HEK293 (cell line): ENCODE measurements around the gene CYP1B1.
A peak's percentile ranks its signal among the peaks of the same experiment; 100 is the strongest.

Experiments used
- BCL11A ChIP-seq: fragments of 450-650 bp; formaldehyde crosslinking; IDR thresholded peaks from 2 replicates; pipeline ENCODE4 v1.5.1; 2016; ENCODE audit warnings: low read depth, missing biosample characterization, missing genetic modification characterization
- KLF9 ChIP-seq: fragments of 450-650 bp; formaldehyde crosslinking; IDR thresholded peaks from 2 replicates; pipeline ENCODE4 v1.5.1; 2016; ENCODE audit warnings: missing biosample characterization, missing genetic modification characterization, low read depth
- RBAK ChIP-seq: fragments of 450-650 bp; formaldehyde crosslinking; IDR thresholded peaks from 2 replicates; pipeline ENCODE4 v1.5.1; 2016; ENCODE audit warnings: missing biosample characterization, missing genetic modification characterization
- SCRT2 ChIP-seq: fragments of 450-650 bp; formaldehyde crosslinking; IDR thresholded peaks from 2 replicates; pipeline ENCODE4 v1.5.1; 2016; ENCODE audit warnings: missing biosample characterization, missing genetic modification characterization
- YY1 ChIP-seq: fragments of 450-650 bp; formaldehyde crosslinking; IDR thresholded peaks from 2 replicates; pipeline ENCODE4 v1.5.1; 2018; ENCODE audit warnings: missing biosample characterization, missing genetic modification characterization
- ZNF221 ChIP-seq: fragments of 450-650 bp; formaldehyde crosslinking; IDR thresholded peaks from 2 replicates; pipeline ENCODE4 v1.5.1; 2017; ENCODE audit warnings: missing biosample characterization, missing genetic modification characterization, borderline replicate concordance
- ZNF37A ChIP-seq: fragments of 450-650 bp; IDR thresholded peaks from 2 replicates; pipeline ENCODE4 v1.5.1; 2018; ENCODE audit warnings: missing biosample characterization, missing genetic modification characterization
- ZNF394 ChIP-seq: fragments of 450-650 bp; formaldehyde crosslinking; IDR thresholded peaks from 2 replicates; pipeline ENCODE4 v1.5.1; 2016; ENCODE audit warnings: missing biosample characterization, missing genetic modification characterization, mild to moderate bottlenecking, moderate library complexity, borderline replicate concordance
- ZNF549 ChIP-seq: fragments of 450-650 bp; IDR thresholded peaks from 2 replicates; pipeline ENCODE4 v1.5.1; 2018; ENCODE audit warnings: missing biosample characterization, missing genetic modification characterization, mild to moderate bottlenecking, inconsistent platforms, moderate library complexity
- ZNF624 ChIP-seq: fragments of 450-650 bp; formaldehyde crosslinking; IDR thresholded peaks from 2 replicates; pipeline ENCODE4 v1.5.1; 2017; ENCODE audit warnings: missing biosample characterization, missing genetic modification characterization
- ZNF660 ChIP-seq: fragments of 450-650 bp; IDR thresholded peaks from 2 replicates; pipeline ENCODE4 v1.5.1; 2018; ENCODE audit warnings: missing biosample characterization, mild to moderate bottlenecking, missing genetic modification characterization
- ZNF670 ChIP-seq: fragments of 450-650 bp; formaldehyde crosslinking; IDR thresholded peaks from 2 replicates; pipeline ENCODE4 v1.5.1; 2016; ENCODE audit warnings: missing biosample characterization, missing genetic modification characterization, low read depth
- ZNF777 ChIP-seq: fragments of 450-650 bp; formaldehyde crosslinking; IDR thresholded peaks from 2 replicates; pipeline ENCODE4 v1.5.1; 2017; ENCODE audit warnings: missing biosample characterization, missing genetic modification characterization, borderline replicate concordance
- ZNF791 ChIP-seq: fragments of 450-650 bp; formaldehyde crosslinking; IDR thresholded peaks from 2 replicates; pipeline ENCODE4 v1.5.1; 2016; ENCODE audit warnings: missing biosample characterization, missing genetic modification characterization
- ZNF837 ChIP-seq: fragments of 450-650 bp; formaldehyde crosslinking; IDR thresholded peaks from 2 replicates; pipeline ENCODE4 v1.5.1; 2016; ENCODE audit warnings: missing biosample characterization, missing genetic modification characterization
- TF ChIP-seq, protein P1 (sequence below): fragments of 450-650 bp; formaldehyde crosslinking; IDR thresholded peaks from 2 replicates; pipeline ENCODE4 v1.5.1; 2016; ENCODE audit warnings: missing biosample characterization, missing genetic modification characterization, low read depth
- TF ChIP-seq, protein P2 (sequence below): fragments of 450-650 bp; formaldehyde crosslinking; IDR thresholded peaks from 2 replicates; pipeline ENCODE4 v1.5.1; 2016; ENCODE audit warnings: missing biosample characterization, missing genetic modification characterization
- TF ChIP-seq, protein P3 (sequence below): fragments of 450-650 bp; formaldehyde crosslinking; IDR thresholded peaks from 2 replicates; pipeline ENCODE4 v1.5.1; 2016; ENCODE audit warnings: missing biosample characterization, missing genetic modification characterization
- TF ChIP-seq, protein P4 (sequence below): fragments of 450-650 bp; formaldehyde crosslinking; IDR thresholded peaks from 2 replicates; pipeline ENCODE4 v1.5.1; 2017; ENCODE audit warnings: missing biosample characterization, missing genetic modification characterization
- TF ChIP-seq, protein P5 (sequence below): fragments of 450-650 bp; formaldehyde crosslinking; IDR thresholded peaks from 2 replicates; pipeline ENCODE4 v1.5.1; 2017; ENCODE audit warnings: missing biosample characterization, missing genetic modification characterization
- TF ChIP-seq, protein P6 (sequence below): fragments of 450-650 bp; formaldehyde crosslinking; IDR thresholded peaks from 2 replicates; pipeline ENCODE4 v1.5.1; 2016; ENCODE audit warnings: missing biosample characterization, missing genetic modification characterization
- TF ChIP-seq, protein P7 (sequence below): fragments of 450-650 bp; formaldehyde crosslinking; IDR thresholded peaks from 2 replicates; pipeline ENCODE4 v1.5.1; 2017; ENCODE audit warnings: missing biosample characterization, missing genetic modification characterization

Gene CYP1B1

DNA sequence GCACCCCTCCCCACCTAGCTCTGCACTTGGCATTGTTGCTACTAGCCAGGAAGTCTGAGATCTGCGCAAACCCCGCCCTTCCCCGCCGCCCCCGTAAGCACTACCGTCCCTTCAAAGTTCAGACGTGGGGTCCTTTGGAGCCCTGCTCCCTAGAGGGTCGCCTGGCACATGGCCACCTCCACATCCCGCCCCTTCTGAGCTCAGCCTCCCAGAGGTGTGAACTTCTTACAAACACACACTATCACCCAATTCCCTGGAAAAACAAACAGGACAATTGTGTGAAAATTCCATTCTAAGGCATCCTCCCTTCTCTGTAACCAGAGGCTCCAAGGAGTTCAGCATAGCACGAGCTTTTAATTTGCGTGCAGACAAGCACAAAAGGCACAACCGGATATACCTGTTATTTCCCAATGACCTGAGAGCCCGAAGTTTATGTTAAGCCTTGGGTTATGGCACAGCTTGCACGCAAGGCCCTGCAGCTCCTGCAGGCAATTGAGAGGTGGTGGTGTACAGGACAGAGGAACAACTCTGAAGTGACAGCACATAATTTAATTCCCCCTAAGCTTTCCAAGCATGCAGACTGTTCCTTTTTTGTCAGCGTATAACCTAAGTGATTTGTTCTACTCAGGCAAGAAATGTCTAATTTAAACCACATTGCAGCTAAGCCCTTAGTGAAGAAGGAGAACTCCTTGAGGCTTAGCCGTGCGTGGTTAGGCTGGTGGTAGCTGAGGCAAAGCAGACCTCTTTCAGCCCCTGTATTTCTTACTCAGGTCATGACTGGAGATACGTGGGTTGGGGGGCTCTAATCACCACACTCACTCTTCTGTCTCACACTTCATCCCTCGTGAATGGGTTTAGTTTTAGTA lies 20.3 kb upstream of the CYP1B1 start (continued):
- TF ChIP-seq, protein P1, sequence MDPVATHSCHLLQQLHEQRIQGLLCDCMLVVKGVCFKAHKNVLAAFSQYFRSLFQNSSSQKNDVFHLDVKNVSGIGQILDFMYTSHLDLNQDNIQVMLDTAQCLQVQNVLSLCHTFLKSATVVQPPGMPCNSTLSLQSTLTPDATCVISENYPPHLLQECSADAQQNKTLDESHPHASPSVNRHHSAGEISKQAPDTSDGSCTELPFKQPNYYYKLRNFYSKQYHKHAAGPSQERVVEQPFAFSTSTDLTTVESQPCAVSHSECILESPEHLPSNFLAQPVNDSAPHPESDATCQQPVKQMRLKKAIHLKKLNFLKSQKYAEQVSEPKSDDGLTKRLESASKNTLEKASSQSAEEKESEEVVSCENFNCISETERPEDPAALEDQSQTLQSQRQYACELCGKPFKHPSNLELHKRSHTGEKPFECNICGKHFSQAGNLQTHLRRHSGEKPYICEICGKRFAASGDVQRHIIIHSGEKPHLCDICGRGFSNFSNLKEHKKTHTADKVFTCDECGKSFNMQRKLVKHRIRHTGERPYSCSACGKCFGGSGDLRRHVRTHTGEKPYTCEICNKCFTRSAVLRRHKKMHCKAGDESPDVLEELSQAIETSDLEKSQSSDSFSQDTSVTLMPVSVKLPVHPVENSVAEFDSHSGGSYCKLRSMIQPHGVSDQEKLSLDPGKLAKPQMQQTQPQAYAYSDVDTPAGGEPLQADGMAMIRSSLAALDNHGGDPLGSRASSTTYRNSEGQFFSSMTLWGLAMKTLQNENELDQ (tag by site-specific recombination): no peak
- TF ChIP-seq ZNF791 (tag by site-specific recombination): no peak
- TF ChIP-seq ZNF777 (tag by site-specific recombination): no peak
- no peak for TF ChIP-seq RBAK (tag by site-specific recombination)
- no peak for TF ChIP-seq ZNF394 (tag by site-specific recombination)
- TF ChIP-seq YY1: no peak
- TF ChIP-seq, protein P2, sequence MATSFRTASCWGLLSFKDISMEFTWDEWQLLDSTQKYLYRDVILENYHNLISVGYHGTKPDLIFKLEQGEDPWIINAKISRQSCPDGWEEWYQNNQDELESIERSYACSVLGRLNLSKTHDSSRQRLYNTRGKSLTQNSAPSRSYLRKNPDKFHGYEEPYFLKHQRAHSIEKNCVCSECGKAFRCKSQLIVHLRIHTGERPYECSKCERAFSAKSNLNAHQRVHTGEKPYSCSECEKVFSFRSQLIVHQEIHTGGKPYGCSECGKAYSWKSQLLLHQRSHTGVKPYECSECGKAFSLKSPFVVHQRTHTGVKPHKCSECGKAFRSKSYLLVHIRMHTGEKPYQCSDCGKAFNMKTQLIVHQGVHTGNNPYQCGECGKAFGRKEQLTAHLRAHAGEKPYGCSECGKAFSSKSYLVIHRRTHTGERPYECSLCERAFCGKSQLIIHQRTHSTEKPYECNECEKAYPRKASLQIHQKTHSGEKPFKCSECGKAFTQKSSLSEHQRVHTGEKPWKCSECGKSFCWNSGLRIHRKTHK (tag by site-specific recombination): no peak
- TF ChIP-seq, protein P3, sequence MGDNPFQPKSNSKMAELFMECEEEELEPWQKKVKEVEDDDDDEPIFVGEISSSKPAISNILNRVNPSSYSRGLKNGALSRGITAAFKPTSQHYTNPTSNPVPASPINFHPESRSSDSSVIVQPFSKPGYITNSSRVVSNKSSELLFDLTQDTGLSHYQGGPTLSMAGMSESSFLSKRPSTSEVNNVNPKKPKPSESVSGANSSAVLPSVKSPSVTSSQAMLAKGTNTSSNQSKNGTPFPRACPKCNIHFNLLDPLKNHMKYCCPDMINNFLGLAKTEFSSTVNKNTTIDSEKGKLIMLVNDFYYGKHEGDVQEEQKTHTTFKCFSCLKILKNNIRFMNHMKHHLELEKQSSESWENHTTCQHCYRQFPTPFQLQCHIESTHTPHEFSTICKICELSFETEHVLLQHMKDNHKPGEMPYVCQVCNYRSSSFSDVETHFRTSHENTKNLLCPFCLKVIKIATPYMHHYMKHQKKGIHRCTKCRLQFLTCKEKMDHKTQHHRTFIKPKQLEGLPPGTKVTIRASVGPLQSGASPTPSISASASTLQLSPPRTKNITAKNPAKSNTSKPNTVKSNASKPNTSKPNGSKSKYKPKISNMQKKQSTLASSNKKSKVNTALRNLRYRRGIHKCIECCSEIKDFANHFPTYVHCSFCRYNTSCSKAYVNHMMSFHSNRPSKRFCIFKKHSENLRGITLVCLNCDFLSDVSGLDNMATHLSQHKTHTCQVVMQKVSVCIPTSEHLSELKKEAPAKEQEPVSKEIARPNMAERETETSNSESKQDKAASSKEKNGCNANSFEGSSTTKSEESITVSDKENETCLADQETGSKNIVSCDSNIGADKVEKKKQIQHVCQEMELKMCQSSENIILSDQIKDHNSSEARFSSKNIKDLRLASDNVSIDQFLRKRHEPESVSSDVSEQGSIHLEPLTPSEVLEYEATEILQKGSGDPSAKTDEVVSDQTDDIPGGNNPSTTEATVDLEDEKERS (tag by site-specific recombination): no peak
- 0 out of 2 replicates have a peak, but pooled peaks have one; percentile 13 for TF ChIP-seq KLF9 (tag by site-specific recombination)
- TF ChIP-seq ZNF221: no peak
- no peak for TF ChIP-seq ZNF37A (tag by site-specific recombination)
- TF ChIP-seq, protein P4, sequence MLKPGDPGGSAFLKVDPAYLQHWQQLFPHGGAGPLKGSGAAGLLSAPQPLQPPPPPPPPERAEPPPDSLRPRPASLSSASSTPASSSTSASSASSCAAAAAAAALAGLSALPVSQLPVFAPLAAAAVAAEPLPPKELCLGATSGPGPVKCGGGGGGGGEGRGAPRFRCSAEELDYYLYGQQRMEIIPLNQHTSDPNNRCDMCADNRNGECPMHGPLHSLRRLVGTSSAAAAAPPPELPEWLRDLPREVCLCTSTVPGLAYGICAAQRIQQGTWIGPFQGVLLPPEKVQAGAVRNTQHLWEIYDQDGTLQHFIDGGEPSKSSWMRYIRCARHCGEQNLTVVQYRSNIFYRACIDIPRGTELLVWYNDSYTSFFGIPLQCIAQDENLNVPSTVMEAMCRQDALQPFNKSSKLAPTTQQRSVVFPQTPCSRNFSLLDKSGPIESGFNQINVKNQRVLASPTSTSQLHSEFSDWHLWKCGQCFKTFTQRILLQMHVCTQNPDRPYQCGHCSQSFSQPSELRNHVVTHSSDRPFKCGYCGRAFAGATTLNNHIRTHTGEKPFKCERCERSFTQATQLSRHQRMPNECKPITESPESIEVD (tag by site-specific recombination): peak; percentile 61
- TF ChIP-seq, protein P5, sequence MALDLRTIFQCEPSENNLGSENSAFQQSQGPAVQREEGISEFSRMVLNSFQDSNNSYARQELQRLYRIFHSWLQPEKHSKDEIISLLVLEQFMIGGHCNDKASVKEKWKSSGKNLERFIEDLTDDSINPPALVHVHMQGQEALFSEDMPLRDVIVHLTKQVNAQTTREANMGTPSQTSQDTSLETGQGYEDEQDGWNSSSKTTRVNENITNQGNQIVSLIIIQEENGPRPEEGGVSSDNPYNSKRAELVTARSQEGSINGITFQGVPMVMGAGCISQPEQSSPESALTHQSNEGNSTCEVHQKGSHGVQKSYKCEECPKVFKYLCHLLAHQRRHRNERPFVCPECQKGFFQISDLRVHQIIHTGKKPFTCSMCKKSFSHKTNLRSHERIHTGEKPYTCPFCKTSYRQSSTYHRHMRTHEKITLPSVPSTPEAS: no peak
- TF ChIP-seq, protein P6, sequence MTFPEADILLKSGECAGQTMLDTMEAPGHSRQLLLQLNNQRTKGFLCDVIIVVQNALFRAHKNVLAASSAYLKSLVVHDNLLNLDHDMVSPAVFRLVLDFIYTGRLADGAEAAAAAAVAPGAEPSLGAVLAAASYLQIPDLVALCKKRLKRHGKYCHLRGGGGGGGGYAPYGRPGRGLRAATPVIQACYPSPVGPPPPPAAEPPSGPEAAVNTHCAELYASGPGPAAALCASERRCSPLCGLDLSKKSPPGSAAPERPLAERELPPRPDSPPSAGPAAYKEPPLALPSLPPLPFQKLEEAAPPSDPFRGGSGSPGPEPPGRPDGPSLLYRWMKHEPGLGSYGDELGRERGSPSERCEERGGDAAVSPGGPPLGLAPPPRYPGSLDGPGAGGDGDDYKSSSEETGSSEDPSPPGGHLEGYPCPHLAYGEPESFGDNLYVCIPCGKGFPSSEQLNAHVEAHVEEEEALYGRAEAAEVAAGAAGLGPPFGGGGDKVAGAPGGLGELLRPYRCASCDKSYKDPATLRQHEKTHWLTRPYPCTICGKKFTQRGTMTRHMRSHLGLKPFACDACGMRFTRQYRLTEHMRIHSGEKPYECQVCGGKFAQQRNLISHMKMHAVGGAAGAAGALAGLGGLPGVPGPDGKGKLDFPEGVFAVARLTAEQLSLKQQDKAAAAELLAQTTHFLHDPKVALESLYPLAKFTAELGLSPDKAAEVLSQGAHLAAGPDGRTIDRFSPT (tag by site-specific recombination): no peak
- TF ChIP-seq ZNF837 (tag by site-specific recombination): no peak
- no peak for TF ChIP-seq ZNF549 (tag by site-specific recombination)
- TF ChIP-seq, protein P7, sequence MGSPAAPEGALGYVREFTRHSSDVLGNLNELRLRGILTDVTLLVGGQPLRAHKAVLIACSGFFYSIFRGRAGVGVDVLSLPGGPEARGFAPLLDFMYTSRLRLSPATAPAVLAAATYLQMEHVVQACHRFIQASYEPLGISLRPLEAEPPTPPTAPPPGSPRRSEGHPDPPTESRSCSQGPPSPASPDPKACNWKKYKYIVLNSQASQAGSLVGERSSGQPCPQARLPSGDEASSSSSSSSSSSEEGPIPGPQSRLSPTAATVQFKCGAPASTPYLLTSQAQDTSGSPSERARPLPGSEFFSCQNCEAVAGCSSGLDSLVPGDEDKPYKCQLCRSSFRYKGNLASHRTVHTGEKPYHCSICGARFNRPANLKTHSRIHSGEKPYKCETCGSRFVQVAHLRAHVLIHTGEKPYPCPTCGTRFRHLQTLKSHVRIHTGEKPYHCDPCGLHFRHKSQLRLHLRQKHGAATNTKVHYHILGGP (tag by site-specific recombination): no peak
- 0 out of 2 replicates have a peak, but pooled peaks have one; percentile 47 for TF ChIP-seq ZNF660 (tag by site-specific recombination)
- TF ChIP-seq BCL11A: no peak; the same call in 1 of the 2 replicates
- peak; percentile 70 for TF ChIP-seq SCRT2 (tag by site-specific recombination)
- no peak for TF ChIP-seq ZNF670 (tag by site-specific recombination)
- TF ChIP-seq ZNF624 (tag by site-specific recombination): no peak
